K562 (cell line): Measurements from ENCODE around the gene ZNF331. TPM values are rescaled to one million over a fixed set of nuclear protein-coding genes. Genes with fewer than 3 reads are reported as not detected.

ENCODE experiments used
- ATAC-seq: fragments of 200-7000 bp; cut with Tn5 transposase; 3 replicates; pipeline ENCODE4 v1.9.1; 2020; ENCODE audit warnings: moderate library complexity
- BruUV-seq: library from RNA; stranded (reverse); fragments of 400-500 nt; replicated peaks from 2 replicates; lab custom pipeline; 2021; lab: Mats Ljungman, UMichigan
- CTCF ChIA-PET: fragments of 300-600 bp; formaldehyde crosslinking; extraction: SDS; loops from one replicate; lab custom pipeline; 2021; ENCODE audit warnings: low intra/inter-chr PET ratio; lab: Yijun Ruan, JAX
- POLR2A ChIA-PET: fragments of 300-600, 350-650 bp; sonication (Branson Sonifier 250); formaldehyde crosslinking; extraction: SDS; loops from one replicate; lab custom pipeline; 2021; ENCODE audit warnings: antibody characterized with exemption, inconsistent platforms; lab: Yijun Ruan, JAX
- DNase-seq, 4 experiments: peaks; one replicate each; pipeline versions ENCODE4 v3.0.0 to v3.0.0-alpha.2; 2011 to 2018; ENCODE audit warnings: low spot score in 3 of 4, mixed read lengths in 3 of 4; ENCODE audit errors: extremely low read depth in 1 of 4
- FAIRE-seq: peaks from 2 replicates; lab custom pipeline; 2011; peaks lifted over from hg19 to GRCh38; lab: Jason Lieb, UNC
- H2AFZ ChIP-seq: 2 replicates; pipeline ENCODE4 v1.6.0; 2011; ENCODE audit warnings: low read depth, low read length, control low read depth, inconsistent platforms
- H3K27ac ChIP-seq: fragments of 200-600 bp; 3 replicates; pipeline ENCODE4 v1.8.0; 2011; ENCODE audit warnings: low read depth, mild to moderate bottlenecking, control low read depth, inconsistent platforms, low read length, moderate library complexity, mixed read lengths; ENCODE audit errors: extremely low read depth
- H3K27me3 ChIP-seq, 2 experiments: fragments of 300-600 bp in 1 of 2; 2 replicates in 1 of 2; 3 replicates in 1 of 2; pipeline versions ENCODE4 v1.6.0 to v1.8.0; 2011; ENCODE audit warnings: inconsistent platforms in 2 of 2, low read length in 2 of 2, mild to moderate bottlenecking in 1 of 2, mixed read lengths in 1 of 2, moderate library complexity in 1 of 2; ENCODE audit not compliant: control insufficient read depth in 2 of 2, insufficient read depth in 2 of 2
- H3K36me3 ChIP-seq: fragments of 300-600 bp; 3 replicates; pipeline ENCODE4 v1.8.0; 2011; ENCODE audit warnings: mild to moderate bottlenecking, low read length, inconsistent platforms; ENCODE audit not compliant: control insufficient read depth, insufficient read depth
- H3K4me1 ChIP-seq, 2 experiments: fragments of 200-600 bp in 1 of 2; replicated peaks in 1 of 2; 2 replicates in 1 of 2; 3 replicates in 1 of 2; pipeline versions ENCODE4 v1.5.1 to v1.8.0; 2011; ENCODE audit warnings: inconsistent platforms in 2 of 2, low read length in 2 of 2, mild to moderate bottlenecking in 1 of 2, mixed read lengths in 1 of 2, moderate library complexity in 1 of 2; ENCODE audit not compliant: control insufficient read depth in 2 of 2, insufficient read depth in 2 of 2
- H3K4me2 ChIP-seq: 2 replicates; pipeline ENCODE4 v1.6.1; 2011; ENCODE audit warnings: low read length, control low read depth, inconsistent platforms, mixed read lengths; ENCODE audit not compliant: insufficient read depth
- H3K4me3 ChIP-seq: fragments of 200-600 bp; sonication (generic), shearing (Covaris generic); 2 replicates; pipeline ENCODE4 v1.5.1; 2016; ENCODE audit warnings: control low read depth, inconsistent platforms
- H3K79me2 ChIP-seq: fragments of 200-600 bp; 3 replicates; pipeline ENCODE4 v1.8.0; 2011; ENCODE audit warnings: low read length, inconsistent platforms; ENCODE audit not compliant: control insufficient read depth, insufficient read depth
- H3K9ac ChIP-seq, 2 experiments: 2 replicates each; pipeline versions ENCODE4 v1.6.0 to v1.6.1; 2011; ENCODE audit warnings: low read depth in 2 of 2, low read length in 2 of 2, control low read depth in 1 of 2, inconsistent platforms in 1 of 2, mild to moderate bottlenecking in 1 of 2, mixed read lengths in 1 of 2; ENCODE audit not compliant: insufficient read depth in 1 of 2
- H3K9me1 ChIP-seq: one replicate; pipeline ENCODE4 v1.6.0; 2011; ENCODE audit warnings: inconsistent platforms, mild to moderate bottlenecking, low read length, moderate library complexity; ENCODE audit not compliant: control insufficient read depth, insufficient read depth
- H3K9me3 ChIP-seq: replicated peaks from 2 replicates; pipeline ENCODE4 v1.5.1; 2011; ENCODE audit warnings: low read depth, low read length, inconsistent platforms; ENCODE audit not compliant: control insufficient read depth, insufficient read depth
- H4K20me1 ChIP-seq: replicated peaks from 2 replicates; pipeline ENCODE4 v1.6.1; 2011; ENCODE audit warnings: low read length, inconsistent platforms, mixed read lengths; ENCODE audit not compliant: control insufficient read depth, insufficient read depth
- POLR2G ChIP-seq: fragments of 200-400 bp; formaldehyde crosslinking; IDR thresholded peaks from 2 replicates; pipeline ENCODE4 v1.6.1; 2017; ENCODE audit warnings: low read depth, mild to moderate bottlenecking, antibody characterized with exemption, low read length, moderate library complexity
- SMARCA4 ChIP-seq: fragments of 450-650 bp; IDR thresholded peaks from 2 replicates; pipeline ENCODE4 v1.6.1; 2016
- ZBTB49 ChIP-seq: sonication (generic); formaldehyde crosslinking; IDR thresholded peaks from 2 replicates; pipeline ENCODE4 v1.8.0; 2022; ENCODE audit warnings: missing genetic modification reagents, mild to moderate bottlenecking, borderline replicate concordance
- ZFP1 ChIP-seq: fragments of 450-650 bp; formaldehyde crosslinking; IDR thresholded peaks from 2 replicates; pipeline ENCODE4 v1.4.0; 2020; ENCODE audit warnings: mild to moderate bottlenecking, mixed read lengths
- WGBS: fragments of 100-300 bp; shearing (Covaris generic); methylation state at CpG from one replicate; pipeline ENCODE4 v1.1.6; 2016; ENCODE audit warnings: low coverage, mixed read lengths; ENCODE audit not compliant: insufficient coverage; ENCODE audit errors: missing lambda C conversion rate; 5-methylcytosine and 5-hydroxymethylcytosine counted together
- in situ Hi-C: fragments of 300-500 bp; cut with MboI; formaldehyde crosslinking; loops from 4 replicates; pipeline ENCODE4 v1.15.0; 2018; ENCODE audit warnings: inconsistent platforms, mixed read lengths
- intact Hi-C: fragments of 100-400 bp; cut with micrococcal nuclease; formaldehyde crosslinking; loops from 2 replicates; pipeline ENCODE4 v1.14.2; 2022
- polyA plus RNA-seq, 8 experiments: library from polyadenylated mRNA; depleted of rRNA in 4 of 8; stranded (reverse) in 5 of 8; unstranded in 3 of 8; fragments of >200 nt; fragmentation: Nextera tagmentation in 2 of 8; fragmentation: Illumina TruSeq in 1 of 8; extraction: Ambion mirVana in 2 of 8; extraction: Trizol in 1 of 8; gene quantifications; 2 replicates each; pipeline versions ENCODE4 v1.2.1 to v1.2.3, GENCODE V29; 2011 to 2014; ENCODE audit warnings: inconsistent platforms in 1 of 8, missing spikeins in 1 of 8
- total RNA-seq, 7 experiments: library from RNA; depleted of rRNA in 6 of 7; stranded (reverse); fragments of >200 nt in 6 of 7; fragmentation: Illumina TruSeq in 2 of 7; extraction: Trizol in 2 of 7; gene quantifications; 2 replicates each; pipeline versions ENCODE4 v1.2.1 to v1.2.3, GENCODE V29; 2011 to 2021; ENCODE audit warnings: low replicate concordance in 1 of 7

The ZNF331 gene
- total and polyA plus RNA-seq, 9 of the 15 experiments (the other 6 are each of a cell fraction or from before 2014, with no cell fraction given) = 0.23 to 2.7 (median 0.76) TPM

- TF ChIP-seq ZBTB49 (no peak), SMARCA4 (no peak)
These were observed 41.6 kb downstream of the ZNF331 start (continued) for GRCh38 chr19:53579518-53579917.

GRCh38 chr19:53580871-53581835 is 43.2 kb downstream of the ZNF331 start:
- DNase-seq (no peak), FAIRE-seq (no peak), ATAC-seq (no peak)
- intact Hi-C loops (no loop called here), in situ Hi-C loops (no loop called here)
- Histone ChIP-seq H3K27me3 (peaks cover 0 to 9% of the 10 kb centered on the region in 2 experiments; a peak in 1 of 5 replicates), H3K27ac (no peak overlapping the region), H3K4me2 (no peak overlapping the region), H2AFZ (no peak overlapping the region), H4K20me1 (no peaks in the 10 kb centered on the region), H3K9ac (no peak overlapping the region), H3K9me3 (no peaks in the 10 kb centered on the region), H3K4me3 (no peak overlapping the region), H3K4me1 (no peaks in the 10 kb centered on the region), H3K79me2 (no peaks in the 10 kb centered on the region), H3K9me1 (no peaks in the 10 kb centered on the region), H3K36me3 (no peaks in the 10 kb centered on the region)
- CTCF ChIA-PET = no interaction called here
- no TSS peak for BruUV-seq
- TF ChIP-seq ZFP1 (CRISPR knock-in tag) (no peak), POLR2G (no peak)
- 1% methylated on average over 17 of the region's 17 CpGs for WGBS
- POLR2A ChIA-PET = interaction anchor here (1.0 kb wide), 1 partner anchor 18 kb away, joined by 3 read pairs; no protein-coding TSS in a partner anchor
